Eye (tissue), 1 donor: ENCODE results near the gene APOA1.

Experiments used
- DNase-seq: peaks from one replicate; pipeline ENCODE4 v3.0.0-alpha.2; 2015

Gene APOA1

GRCh38 chr11:116833491-116833815 is 4.0 kb downstream of the APOA1 start:
- DNase-seq: no peak

GRCh38 chr11:116832350-116833290 is 4.8 kb downstream of the APOA1 start:
- no peak for DNase-seq

GRCh38 chr11:116831790-116832349 is 5.6 kb downstream of the APOA1 start:
- no peak for DNase-seq

DNA sequence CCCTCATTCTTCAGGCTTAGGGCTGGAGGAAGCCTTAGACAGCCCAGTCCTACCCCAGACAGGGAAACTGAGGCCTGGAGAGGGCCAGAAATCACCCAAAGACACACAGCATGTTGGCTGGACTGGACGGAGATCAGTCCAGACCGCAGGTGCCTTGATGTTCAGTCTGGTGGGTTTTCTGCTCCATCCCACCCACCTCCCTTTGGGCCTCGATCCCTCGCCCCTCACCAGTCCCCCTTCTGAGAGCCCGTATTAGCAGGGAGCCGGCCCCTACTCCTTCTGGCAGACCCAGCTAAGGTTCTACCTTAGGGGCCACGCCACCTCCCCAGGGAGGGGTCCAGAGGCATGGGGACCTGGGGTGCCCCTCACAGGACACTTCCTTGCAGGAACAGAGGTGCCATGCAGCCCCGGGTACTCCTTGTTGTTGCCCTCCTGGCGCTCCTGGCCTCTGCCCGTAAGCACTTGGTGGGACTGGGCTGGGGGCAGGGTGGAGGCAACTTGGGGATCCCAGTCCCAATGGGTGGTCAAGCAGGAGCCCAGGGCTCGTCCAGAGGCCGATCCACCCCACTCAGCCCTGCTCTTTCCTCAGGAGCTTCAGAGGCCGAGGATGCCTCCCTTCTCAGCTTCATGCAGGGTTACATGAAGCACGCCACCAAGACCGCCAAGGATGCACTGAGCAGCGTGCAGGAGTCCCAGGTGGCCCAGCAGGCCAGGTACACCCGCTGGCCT is 7.1 kb downstream of the APOA1 start:
- no peak for DNase-seq

GRCh38 chr11:116829525-116830183 is 7.8 kb downstream of the APOA1 start, which contains the start of gene APOC3:
APOC3 (plus strand) TSS chr11:116829907; CDS start chr11:116830583, 676 bp downstream.
- DNase-seq: no peak

DNA sequence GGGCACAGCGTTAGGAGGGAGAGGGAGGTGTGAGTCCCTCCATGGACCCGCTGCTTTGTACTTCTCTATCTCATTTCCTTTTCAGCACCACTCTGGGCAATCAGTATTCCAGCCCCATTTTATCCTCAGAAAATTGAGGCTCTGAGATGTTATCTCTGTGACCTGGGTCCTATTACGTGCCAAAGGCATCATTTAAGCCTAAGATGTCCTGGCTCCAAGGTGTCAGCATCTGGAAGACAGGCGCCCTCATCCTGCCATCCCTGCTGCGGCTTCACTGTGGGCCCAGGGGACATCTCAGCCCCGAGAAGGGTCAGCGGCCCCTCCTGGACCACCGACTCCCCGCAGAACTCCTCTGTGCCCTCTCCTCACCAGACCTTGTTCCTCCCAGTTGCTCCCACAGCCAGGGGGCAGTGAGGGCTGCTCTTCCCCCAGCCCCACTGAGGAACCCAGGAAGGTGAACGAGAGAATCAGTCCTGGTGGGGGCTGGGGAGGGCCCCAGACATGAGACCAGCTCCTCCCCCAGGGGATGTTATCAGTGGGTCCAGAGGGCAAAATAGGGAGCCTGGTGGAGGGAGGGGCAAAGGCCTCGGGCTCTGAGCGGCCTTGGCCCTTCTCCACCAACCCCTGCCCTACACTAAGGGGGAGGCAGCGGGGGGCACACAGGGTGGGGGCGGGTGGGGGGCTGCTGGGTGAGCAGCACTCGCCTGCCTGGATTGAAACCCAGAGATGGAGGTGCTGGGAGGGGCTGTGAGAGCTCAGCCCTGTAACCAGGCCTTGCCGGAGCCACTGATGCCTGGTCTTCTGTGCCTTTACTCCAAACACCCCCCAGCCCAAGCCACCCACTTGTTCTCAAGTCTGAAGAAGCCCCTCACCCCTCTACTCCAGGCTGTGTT is 8.5 kb downstream of the APOA1 start:
- DNase-seq: no peak

DNA sequence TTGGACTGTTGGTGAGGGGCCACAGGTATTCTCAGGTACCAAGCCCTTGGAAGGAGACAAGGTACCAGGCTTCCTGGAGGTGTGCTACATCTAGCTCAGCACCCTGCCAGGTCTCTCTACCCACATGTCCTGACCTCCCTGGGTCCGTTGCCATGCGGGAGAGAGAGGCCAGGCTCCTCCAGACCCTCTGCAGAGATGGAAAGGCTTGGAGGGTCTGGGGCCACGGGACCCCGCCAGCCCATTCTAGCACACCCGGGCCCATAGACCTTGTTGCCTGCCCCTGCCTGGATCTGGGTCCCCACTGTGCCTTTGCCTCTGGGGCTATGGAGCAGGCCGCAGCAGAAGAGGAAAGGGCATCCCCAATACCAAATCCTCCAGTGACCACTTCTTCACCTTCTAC is 10.0 kb downstream of the APOA1 start:
- no peak for DNase-seq

DNA sequence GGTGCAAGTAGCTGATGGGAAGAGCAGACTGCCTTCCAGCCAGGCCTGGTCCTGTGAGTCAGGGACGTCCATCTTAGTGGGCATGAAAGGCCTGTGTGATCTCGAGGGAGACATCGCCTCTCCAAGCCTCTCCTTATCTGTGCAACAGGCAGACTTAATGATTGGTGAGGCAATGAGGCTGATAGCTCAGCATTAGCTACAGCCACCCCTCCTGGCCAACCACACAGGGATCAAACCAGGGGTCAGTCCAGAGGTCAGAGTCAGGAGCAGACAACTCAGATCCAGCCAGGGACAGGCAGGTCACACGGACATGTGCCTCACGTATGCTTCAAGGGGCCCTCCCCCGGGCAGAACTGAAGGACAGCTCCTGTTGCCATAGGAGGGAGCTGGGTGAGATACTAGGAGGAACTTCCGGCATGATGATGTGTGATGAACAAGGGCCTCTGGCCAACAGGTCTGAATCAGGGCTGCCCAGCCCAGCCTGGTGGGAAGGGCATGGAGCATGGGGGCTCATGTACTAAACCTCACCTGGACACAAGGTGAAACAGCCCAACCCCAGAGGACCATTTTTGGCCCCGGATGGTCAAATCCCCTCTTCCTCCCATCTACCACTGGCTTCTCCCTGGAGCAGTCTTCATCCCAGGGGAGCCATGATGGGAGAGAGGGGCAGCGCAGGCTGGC is 10.5 kb downstream of the APOA1 start:
- DNase-seq: no peak

DNA sequence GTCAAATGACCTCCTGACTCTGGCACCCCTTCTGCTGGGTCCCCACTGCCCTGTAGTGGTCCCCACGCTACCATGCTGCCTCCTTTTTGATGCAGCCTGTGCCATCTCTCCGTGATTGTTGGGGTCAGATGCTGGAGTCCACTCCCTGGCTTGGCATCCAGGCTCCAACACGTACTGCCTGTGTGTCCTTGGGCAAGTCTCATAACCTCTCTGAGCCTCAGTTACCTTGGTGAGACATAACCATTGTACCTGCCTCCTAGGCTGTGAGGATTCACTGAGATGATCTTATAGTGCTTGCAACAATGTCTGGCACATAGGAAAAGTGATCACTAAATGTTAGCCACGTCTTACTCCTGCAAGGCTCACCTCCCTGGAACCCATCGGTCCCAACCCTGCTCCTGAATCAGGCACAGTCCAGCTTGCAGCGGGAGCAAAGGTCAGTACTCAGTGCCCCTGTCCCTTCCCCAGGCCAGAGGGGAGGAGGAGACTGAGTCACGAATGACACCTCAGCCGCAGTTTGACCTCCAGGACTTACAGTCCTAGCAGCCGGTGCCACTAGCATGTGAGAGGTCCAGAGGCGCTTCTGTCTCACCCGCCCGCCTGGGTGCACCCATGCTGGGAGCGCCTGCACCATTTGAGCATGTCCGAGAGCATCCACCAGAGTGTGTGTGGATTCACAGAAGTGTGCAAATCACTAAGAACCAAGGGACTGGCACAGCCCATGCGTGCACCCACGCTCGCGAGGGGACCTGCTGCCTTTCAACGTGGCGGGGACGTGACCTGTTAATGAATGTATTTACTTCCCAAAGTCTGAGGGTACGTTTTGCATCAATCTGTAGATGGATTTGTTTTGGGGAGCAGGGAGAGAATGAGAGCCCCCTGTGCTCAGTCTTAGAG is 11.3 kb downstream of the APOA1 start:
- no peak for DNase-seq

DNA sequence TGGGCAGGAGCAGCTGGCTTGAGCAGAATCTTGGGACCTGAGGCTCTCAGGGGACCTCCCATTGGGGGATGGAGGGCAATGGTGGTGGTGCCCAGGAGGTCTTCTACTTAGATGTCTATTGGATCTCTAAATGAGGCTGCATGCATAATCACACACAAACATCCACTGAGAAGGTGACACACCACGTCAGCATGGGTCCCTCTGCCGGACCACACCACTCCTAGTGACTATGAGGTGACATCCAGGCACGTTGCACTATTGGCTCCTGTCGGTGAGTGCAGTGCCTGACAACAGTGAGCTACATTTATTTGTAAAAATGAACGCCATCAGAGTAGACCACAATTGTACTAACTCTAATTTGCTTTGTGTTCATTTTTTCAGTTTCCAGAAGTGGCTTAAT is 12.0 kb downstream of the APOA1 start:
- no peak for DNase-seq

DNA sequence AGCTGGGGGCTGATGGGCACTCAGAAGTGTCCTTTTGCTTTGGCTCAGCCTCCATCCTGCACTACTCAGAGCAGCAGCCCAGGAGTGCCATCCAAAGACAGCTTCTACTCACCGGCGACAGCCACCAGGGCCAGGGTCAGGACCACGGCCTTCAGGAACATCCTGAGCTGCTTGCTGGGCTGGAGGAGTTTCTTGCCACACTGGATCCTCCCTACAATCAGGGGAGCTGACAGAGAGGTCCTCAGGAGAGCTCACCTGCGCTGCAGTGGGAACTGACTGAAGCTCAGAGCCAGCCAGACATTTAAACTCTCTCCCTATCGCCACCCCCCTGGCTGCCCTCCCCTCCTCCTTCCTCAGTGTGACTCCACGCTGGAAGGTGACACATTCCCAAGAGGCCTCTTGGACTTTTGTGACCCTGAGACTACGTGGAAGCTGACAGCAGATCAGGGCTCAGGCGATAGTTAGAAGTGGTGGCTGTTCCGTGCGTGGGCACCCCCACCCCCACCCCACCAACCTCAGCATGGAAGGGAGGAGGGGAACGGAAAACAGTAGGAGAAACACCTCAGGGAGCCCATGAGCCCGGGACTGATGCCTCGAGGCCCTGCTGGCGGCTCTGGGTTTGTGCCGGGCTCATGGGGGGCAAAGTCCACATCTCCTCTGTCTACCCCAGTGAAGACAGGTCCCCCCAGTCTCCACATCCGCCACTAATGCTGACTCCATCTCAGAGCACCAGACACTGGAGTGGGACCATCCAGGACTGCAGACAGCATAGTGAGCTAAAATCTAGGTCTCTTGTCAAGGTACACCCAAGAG is 14.2 kb downstream of the APOA1 start, which contains the start of gene APOA4:
Gene APOA4 (minus strand): TSS at position 274 of the 813 bp plus-strand sequence. CDS start 113 bp downstream, at position 161.
- no peak for DNase-seq

DNA sequence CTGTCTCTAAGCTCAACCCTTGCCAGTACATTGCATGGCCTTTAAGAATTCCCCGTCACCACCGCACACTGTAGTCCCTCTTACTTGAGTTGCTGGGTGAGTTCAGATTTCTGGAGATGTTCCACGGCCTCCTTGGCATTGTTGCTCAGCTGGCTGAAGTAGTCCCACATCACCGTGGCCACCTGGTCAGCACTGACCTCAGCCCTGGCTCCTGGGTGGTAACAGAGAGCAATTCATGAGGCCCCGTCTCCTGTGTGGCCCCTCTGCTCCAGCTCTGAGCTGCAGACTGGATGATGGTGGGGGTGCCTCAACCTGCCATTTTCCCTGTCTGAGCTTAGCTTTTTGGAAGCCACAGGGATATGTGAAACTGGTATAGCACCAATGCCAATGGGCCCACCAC is 14.8 kb downstream of the APOA1 start:
- no peak for DNase-seq

GRCh38 chr11:116821050-116821918 is 16.1 kb downstream of the APOA1 start:
- DNase-seq: no peak

DNA sequence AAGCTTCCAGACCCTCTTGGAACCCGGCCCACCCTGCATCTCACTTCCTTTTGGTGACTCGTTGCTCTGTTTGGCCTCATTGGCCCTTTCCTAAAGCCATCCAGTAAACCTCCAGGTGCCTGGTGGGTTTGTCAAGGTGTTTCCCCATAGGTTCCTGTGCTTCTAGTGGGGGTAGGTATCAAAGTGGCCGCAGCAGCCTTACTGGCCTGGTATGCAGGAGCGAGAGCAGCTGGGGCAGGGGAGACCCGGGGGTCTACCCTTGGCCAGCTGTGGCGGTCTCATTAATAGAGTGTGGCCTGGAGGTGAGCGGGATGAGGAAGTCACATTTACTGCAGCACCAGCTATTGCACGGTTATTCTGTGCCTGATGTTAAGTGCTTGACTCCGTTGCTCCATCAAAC is 18.4 kb downstream of the APOA1 start:
- no peak for DNase-seq

GRCh38 chr11:116814502-116814901 is 22.9 kb downstream of the APOA1 start:
- DNase-seq: no peak

GRCh38 chr11:116813781-116814471 is 23.5 kb downstream of the APOA1 start:
- DNase-seq: no peak

GRCh38 chr11:116813170-116813569 is 24.3 kb downstream of the APOA1 start:
- no peak for DNase-seq

- DNase-seq: no peak
These were observed 25.3 kb downstream of the APOA1 start for GRCh38 chr11:116812109-116812508.
